Heart left ventricle (tissue), 16 donors: ENCODE data around the gene ZBTB7C. TPM values are rescaled to one million over a fixed set of nuclear protein-coding genes. Genes with fewer than 3 reads are reported as not detected.

Experiments used
- ATAC-seq, 4 donors: fragments of 200-7000 bp; cut with Tn5 transposase; one replicate each; pipeline ENCODE4 v1.9.1; 2020 to 2022; ENCODE audit warnings: moderate library complexity in 4 of 4, mild to moderate bottlenecking in 3 of 4, moderate number of reproducible peaks in 1 of 4
- DNase-seq, 5 donors: peaks; one replicate each; pipeline ENCODE4 v3.0.0-alpha.2; 2020
- H3K27ac ChIP-seq, 12 donors: fragments of 200-600 bp; sonication (generic) in 4 of 12; one replicate each; pipeline versions ENCODE4 v1.5.0 to v1.8.0; 2016 to 2022; ENCODE audit warnings: mild to moderate bottlenecking in 2 of 12
- H3K27me3 ChIP-seq, 9 donors: fragments of 200-600 bp; sonication (generic) in 2 of 9; one replicate each; pipeline versions ENCODE4 v1.5.1 to v1.8.0; 2016 to 2022; ENCODE audit warnings: mild to moderate bottlenecking in 3 of 9
- H3K36me3 ChIP-seq, 9 donors: fragments of 200-600 bp; sonication (generic) in 2 of 9; one replicate each; pipeline versions ENCODE4 v1.5.0 to v1.8.0; 2018 to 2022; ENCODE audit warnings: mild to moderate bottlenecking in 2 of 9
- H3K4me1 ChIP-seq, 12 donors: fragments of 200-600 bp; sonication (generic) in 4 of 12; one replicate each; pipeline versions ENCODE4 v1.5.0 to v1.8.0; 2016 to 2022; ENCODE audit warnings: mild to moderate bottlenecking in 3 of 12
- H3K4me3 ChIP-seq, 12 donors: fragments of 200-600 bp; sonication (generic) in 4 of 12; one replicate each; pipeline versions ENCODE4 v1.5.0 to v1.8.0; 2017 to 2022; ENCODE audit warnings: mild to moderate bottlenecking in 9 of 12, moderate library complexity in 4 of 12
- H3K9me3 ChIP-seq, 12 donors: fragments of 200-600 bp; sonication (generic) in 4 of 12; one replicate each; pipeline versions ENCODE4 v1.5.0 to v1.8.0; 2016 to 2022; ENCODE audit warnings: mild to moderate bottlenecking in 1 of 12
- POLR2A ChIP-seq, 2 donors: fragments of 450-650 bp; IDR thresholded peaks; one replicate each; pipeline ENCODE4 v1.6.1; 2017; ENCODE audit warnings: antibody characterized with exemption in 2 of 2, mild to moderate bottlenecking in 2 of 2, moderate library complexity in 2 of 2
- WGBS, 4 donors: extraction: QIAGEN DNeasy Blood & Tissue Kit in 2 of 4; methylation state at CpG; one replicate each; pipeline versions ENCODE4 v1.1.5 to v1.1.7; 2013 to 2018; 5-methylcytosine and 5-hydroxymethylcytosine counted together
- intact Hi-C, 10 donors: fragments of 100-400 bp; cut with DNase I; formaldehyde crosslinking; loops; one replicate each; pipeline versions ENCODE4 v1.11.1 to v1.14.2; 2022
- polyA plus RNA-seq, 2 donors: library from polyadenylated mRNA; stranded (reverse); fragments of 200-250 nt; gene quantifications; one replicate each; pipeline ENCODE4 v1.2.3, GENCODE V29; 2013
- total RNA-seq, 9 donors: library from RNA; depleted of rRNA in 2 of 9; stranded (reverse); fragments of >200 nt in 2 of 9; fragmentation: NEBNext Ultra II Directional in 3 of 9; extraction: Animal tissue kit (Norgen Biotek cat#: 25700) in 3 of 9; gene quantifications; one replicate each; pipeline versions ENCODE4 v1.1.0 to v1.2.4, GENCODE V29; 2016 to 2023
- TF ChIP-seq, protein P1 (sequence below), 12 donors: fragments of 200-600 bp; sonication (generic) in 4 of 12; IDR thresholded peaks; one replicate each; pipeline versions ENCODE4 v1.5.0 to v1.8.0; 2018 to 2022; ENCODE audit warnings: antibody characterized with exemption in 12 of 12, mild to moderate bottlenecking in 5 of 12
- donor health status: ischemic (EF 13 %, LVEDD 7.1; RV severe dilation, severe dysfunction).
- donor health status: healthy with polysubstance abuse.
- donor health status: DM: no; HTN: yes; CAD: no.
- donor health status: DM: no; HTN: no; CAD: no.
- donor health status: ischemic (EF 25% LVEDD 6.9; RV normal size, moderate dysfunction).
- donor health status: ischemic (EF 25% LVEDD 5.7; RV mildly dilated, moderate dysfunction).
- donor health status: healthy.
- donor health status: DM: yes; HTN: yes; CAD: no.
- donor health status: ischemic (EF 35%, LVEDD 5.7; RV mildly dilated, moderate dysfunction).
- donor health status: nonischemic (EF 11% LVEDD 7.7; RV severe dilation, severe dysfunction).
- donor health status: DM: yes; HTN: yes; CAD: no.
- donor health status: PGD.
- donor health status: ischemic (EF 29% LVEDD 5.4; RV normal size, mild dysfunction).
- donor health status: nonischemic (EF 23%, LVEDD 6.1; RV moderate dilation, normal function).

ZBTB7C gene
- total and polyA plus RNA-seq, 11 donors: 0.68 to 7.5 (median 2.3) TPM

DNA sequence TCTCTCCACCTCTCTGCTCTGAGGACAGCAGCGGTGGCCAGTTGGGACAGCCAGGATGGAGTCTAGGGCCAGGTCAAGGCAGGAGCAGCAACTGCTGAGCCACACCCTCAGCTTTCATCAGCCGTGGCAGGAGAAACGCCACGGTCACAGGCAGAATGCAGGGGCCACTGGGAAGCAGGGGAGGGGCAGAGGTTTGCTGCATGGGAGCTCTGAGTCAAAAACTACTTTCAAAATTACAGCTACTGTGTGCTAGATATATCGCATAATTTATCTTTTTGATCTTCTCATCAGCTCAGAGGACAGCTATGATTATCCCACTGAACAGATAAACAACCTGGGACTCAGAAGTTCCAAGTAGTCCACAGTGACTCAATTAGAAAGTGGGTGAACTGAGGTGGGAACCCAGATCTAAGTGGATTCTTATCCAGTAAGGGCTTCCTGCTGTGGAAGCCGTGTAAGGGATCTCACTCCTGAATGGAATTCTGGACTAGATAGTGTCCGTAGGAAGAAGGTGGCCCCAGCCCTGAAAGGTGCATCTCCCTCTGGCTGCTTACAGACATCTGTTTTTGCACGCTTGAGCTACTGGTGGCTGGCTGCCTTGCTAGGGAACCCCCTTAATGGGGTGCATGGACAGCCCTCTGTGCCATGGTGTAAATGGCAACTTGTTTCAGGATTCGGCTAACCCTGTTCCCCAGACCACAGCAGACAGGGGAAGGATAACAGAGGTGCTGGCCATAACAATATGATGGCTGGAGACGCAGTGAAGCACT is 284.1 kb downstream of the ZBTB7C start:
- H3K27ac ChIP-seq: no peak overlapping the region

DNA sequence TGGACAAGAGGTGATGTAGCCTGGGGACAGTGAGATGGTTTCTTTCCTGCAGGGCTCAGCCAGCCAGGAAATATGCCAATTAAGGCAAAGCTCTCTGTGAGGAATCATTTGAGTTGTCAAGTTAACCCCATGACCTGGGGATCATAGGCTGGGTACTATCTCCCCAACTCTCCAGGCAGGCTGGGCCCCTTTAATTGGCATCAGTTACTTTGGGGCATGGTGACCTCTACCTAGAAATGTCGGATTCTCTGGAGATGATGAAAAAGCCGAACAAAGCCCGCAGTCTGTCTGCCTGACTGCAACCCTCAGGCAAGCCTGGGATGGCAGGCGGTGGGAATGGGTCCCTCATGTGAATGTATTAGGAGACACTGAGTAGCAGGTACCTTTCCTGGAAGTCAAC is 285.2 kb downstream of the ZBTB7C start:
- Histone ChIP-seq H3K36me3 (no peaks in the 10 kb centered on the region), H3K27ac (no peak overlapping the region), H3K4me3 (no peak overlapping the region), H3K9me3 (no peaks in the 10 kb centered on the region), H3K4me1 (peaks cover 0 to 4% (median 0%) of the 10 kb centered on the region in 12 donors), H3K27me3 (no peaks in the 10 kb centered on the region)
- intact Hi-C loops: no loop called here
- DNase-seq (no peak), ATAC-seq (no peak)
- TF ChIP-seq POLR2A (IDR thresholded peaks at IDR 0.05): no peak
- TF ChIP-seq, protein P1, sequence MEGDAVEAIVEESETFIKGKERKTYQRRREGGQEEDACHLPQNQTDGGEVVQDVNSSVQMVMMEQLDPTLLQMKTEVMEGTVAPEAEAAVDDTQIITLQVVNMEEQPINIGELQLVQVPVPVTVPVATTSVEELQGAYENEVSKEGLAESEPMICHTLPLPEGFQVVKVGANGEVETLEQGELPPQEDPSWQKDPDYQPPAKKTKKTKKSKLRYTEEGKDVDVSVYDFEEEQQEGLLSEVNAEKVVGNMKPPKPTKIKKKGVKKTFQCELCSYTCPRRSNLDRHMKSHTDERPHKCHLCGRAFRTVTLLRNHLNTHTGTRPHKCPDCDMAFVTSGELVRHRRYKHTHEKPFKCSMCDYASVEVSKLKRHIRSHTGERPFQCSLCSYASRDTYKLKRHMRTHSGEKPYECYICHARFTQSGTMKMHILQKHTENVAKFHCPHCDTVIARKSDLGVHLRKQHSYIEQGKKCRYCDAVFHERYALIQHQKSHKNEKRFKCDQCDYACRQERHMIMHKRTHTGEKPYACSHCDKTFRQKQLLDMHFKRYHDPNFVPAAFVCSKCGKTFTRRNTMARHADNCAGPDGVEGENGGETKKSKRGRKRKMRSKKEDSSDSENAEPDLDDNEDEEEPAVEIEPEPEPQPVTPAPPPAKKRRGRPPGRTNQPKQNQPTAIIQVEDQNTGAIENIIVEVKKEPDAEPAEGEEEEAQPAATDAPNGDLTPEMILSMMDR (IDR thresholded peaks at IDR 0.05): no peak
- WGBS, 4 donors: 81 to 90% (median 84%) methylated on average over 4 of the region's 4 CpGs

More for the DNA sequence above, 284.1 kb downstream of the ZBTB7C start:
- Histone ChIP-seq H3K36me3 (no peaks in the 10 kb centered on the region), H3K4me1 (peaks cover 0 to 4% (median 0%) of the 10 kb centered on the region in 12 donors), H3K27me3 (no peaks in the 10 kb centered on the region), H3K9me3 (no peaks in the 10 kb centered on the region), H3K4me3 (no peak overlapping the region)
- no peak for TF ChIP-seq POLR2A (IDR thresholded peaks at IDR 0.05)
- TF ChIP-seq, protein P1 (IDR thresholded peaks at IDR 0.05): no peak
- ATAC-seq (no peak), DNase-seq (no peak)
- intact Hi-C loops: no loop called here
- WGBS, 4 donors: 60 to 66% (median 63%) methylated on average over 9 to 10 of the region's 10 CpGs

DNA sequence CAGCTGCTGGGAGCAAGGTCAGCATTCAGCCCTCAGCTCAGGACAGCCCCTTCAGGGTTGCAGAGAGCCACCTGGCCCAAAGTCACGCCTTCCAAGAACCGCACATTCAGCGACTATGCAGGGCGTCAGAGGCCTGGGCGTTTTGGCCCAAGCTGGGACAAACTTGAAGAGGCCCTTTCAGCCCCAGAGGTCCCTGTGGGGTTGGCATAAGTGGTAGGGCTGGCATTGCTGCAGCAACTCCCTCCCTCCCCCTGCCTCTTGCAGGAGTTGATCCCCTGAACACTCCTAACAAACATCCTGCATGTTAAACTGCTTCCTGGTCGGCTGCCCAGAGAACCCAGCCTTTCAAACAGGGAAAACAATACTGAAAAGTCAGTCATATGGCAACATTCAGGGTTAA is 285.9 kb downstream of the ZBTB7C start:
- Histone ChIP-seq H3K27ac (no peak overlapping the region), H3K4me1 (peaks cover 0 to 4% (median 0%) of the 10 kb centered on the region in 12 donors), H3K9me3 (no peaks in the 10 kb centered on the region), H3K4me3 (no peak overlapping the region), H3K36me3 (no peaks in the 10 kb centered on the region), H3K27me3 (no peaks in the 10 kb centered on the region)
- 80 to 86% (median 83%) methylated on average over 6 of the region's 6 CpGs for WGBS, 4 donors
- ATAC-seq (no peak), DNase-seq (no peak)
- intact Hi-C loops: no loop called here
- TF ChIP-seq, protein P1 (IDR thresholded peaks at IDR 0.05): no peak
- no peak for TF ChIP-seq POLR2A (IDR thresholded peaks at IDR 0.05)

DNA sequence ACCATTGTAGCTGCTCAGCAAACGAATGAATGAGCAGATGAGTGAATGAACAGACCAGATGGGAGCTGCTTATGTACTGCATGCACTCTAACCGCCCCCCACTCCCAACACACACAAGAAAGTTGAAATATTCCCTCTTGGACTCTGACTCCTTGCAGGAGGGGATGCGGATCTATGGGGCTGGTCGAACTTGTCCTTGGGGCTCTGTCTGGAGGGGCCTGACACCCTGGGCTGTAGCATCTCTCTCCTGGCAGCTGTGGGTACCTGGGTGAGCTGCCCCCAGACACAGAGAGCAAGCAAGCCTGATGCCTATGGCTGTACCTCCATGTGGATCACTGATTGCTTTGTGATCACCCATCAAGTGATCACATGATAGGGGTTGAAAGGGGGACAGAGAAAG is 286.4 kb downstream of the ZBTB7C start:
- Histone ChIP-seq H3K9me3 (no peaks in the 10 kb centered on the region), H3K36me3 (no peaks in the 10 kb centered on the region), H3K27me3 (no peaks in the 10 kb centered on the region), H3K4me3 (no peak overlapping the region), H3K4me1 (peaks cover 0 to 4% (median 0%) of the 10 kb centered on the region in 12 donors), H3K27ac (no peak overlapping the region)
- intact Hi-C loops: no loop called here
- ATAC-seq (no peak), DNase-seq (no peak)
- TF ChIP-seq, protein P1 (IDR thresholded peaks at IDR 0.05): no peak
- TF ChIP-seq POLR2A (IDR thresholded peaks at IDR 0.05): no peak
- WGBS, 4 donors: 93 to 97% (median 95%) methylated on average over 4 of the region's 4 CpGs
